Activated CD4-positive, alpha-beta T cell treated with anti-CD3 and anti-CD28 coated beads, Interleukin-2, amount 50 U/mL, for 1 hour (primary cell): ENCODE measurements around the gene GPR17.

Experiments
- DNase-seq: peaks from one replicate; pipeline ENCODE4 v3.0.0-alpha.2; 2020

GPR17 gene

DNA sequence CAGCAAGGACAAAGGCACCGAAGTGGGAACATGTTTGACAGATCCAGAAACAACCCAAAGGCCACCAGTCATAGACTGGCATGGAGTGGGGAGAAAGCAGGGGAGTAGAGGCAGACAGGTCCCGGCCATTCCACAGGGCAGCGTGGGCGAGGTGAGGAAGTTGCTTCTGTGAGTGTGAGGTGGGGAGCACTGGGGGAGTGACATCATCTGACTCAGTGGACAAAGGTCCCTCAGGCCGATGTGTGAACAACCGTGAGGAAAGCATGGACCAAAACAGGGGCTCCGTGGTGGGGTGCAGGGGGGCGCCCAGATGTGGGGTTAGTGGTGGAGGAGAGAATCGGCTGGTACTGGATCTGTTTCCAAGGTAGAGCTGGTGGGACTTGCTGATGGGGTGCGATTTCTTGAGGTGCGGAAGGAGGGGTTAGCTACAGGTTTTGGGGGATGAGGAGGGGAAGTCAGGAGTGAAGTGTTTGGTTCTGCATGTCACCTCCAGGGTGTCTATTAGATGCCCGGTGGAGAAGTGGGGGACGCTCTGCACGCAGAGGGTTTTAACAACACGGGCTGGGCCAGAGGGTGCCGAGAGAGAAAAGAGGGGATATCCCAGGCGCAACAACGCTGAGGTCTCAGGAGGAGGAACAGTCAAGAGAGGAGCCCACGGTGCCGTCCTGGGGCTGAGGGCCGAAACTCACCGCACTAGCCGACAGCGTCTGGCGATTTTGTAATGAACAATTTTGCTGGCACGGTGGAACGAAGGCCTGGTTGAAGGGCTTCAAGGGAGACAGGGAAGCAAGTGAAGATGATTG, 52.8 kb downstream of the GPR17 start:
- DNase-seq: no peak

DNA sequence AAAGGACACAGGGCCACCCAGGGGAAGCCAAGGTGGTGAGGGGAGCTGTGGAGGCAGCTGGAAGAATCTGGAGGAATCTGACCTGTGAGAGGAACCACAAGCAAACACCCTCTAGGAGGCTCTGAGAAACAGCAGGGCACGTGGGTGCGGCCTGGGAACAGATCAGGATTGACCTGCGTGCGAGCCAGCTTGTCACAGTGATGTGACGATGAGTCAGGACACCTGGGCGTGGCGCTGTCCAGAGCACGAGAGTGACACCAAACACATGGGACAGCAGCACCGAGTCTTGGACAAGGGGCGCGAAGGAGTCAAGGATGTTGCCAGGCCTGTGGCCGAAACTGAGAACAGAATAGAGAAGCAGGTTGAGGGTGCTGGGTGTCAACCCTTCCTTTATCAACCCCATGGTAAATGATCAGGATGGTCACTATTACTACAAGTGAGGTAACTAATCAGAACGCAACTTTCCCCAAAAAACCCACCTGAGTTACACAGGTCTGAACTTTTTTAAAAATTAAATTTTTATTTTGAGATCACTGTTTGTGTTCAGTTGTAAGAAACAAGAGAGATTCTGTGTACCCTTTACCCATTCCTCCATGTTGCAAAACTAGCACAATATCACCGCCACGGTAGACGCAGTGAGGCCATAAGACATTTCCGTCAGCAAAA, 54.7 kb downstream of the GPR17 start:
- peak; percentile 17 for DNase-seq

DNA sequence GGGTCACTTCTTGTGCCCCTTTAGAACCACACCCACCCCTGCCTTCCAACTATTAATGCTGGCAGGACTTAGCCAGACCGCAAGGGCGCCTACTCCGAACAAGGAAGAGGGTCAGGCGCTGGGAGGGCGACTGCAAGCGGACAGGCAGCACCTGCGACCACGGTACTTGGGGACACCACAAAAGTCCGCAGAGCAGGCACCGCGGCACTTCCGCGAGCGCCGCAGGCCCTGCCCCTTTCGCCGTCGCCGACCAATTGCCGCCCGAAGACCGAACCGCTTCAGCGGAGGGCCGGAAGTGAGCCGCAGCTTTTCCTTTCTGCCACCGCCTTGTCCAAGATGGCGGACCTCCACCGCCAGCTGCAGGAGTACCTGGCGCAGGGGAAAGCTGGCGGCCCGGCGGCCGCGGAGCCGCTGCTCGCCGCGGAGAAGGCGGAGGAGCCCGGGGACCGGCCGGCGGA, 55.3 kb downstream of the GPR17 start, which contains the start of gene SFT2D3:
Gene SFT2D3, plus strand, starts transcription at position 305 of the 458 bp plus-strand sequence. Its CDS starts 32 bp downstream, at position 337.
- DNase-seq: peak; percentile 87

DNA sequence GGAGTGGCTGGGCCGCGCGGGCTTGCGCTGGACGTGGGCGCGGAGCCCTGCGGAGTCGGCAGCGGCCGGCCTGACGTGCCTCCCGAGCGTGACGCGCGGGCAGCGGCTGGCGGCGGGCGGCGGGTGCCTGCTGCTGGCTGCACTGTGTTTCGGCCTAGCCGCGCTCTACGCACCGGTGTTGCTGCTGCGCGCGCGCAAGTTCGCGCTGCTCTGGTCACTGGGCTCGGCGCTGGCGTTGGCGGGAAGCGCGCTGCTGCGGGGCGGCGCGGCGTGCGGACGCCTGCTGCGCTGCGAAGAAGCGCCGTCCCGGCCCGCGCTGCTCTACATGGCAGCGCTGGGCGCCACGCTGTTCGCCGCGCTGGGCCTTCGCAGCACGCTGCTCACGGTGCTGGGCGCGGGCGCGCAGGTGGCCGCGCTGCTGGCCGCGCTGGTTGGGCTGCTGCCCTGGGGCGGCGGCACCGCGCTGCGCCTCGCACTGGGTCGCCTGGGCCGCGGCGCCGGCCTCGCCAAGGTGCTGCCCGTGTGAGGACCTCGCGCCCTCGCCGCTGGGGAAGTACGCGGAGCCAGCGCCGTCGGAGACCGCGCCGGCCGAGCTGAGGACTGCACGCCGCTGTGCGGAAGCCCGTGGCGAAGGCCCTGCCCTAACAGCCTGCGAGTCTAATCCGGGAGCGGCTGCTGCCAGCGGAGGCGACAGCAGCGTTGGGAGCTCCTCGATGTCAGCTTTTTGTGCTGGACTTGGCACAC, 55.9 kb downstream of the GPR17 start:
- peak; percentile 79 for DNase-seq
